Right lobe of liver (tissue), 4 donors: ENCODE measurements around the gene MICALL1.

Experiments
- POLR2A ChIP-seq: fragments of 450-650 bp; IDR thresholded peaks from one replicate; pipeline ENCODE4 v1.6.1; 2017; ENCODE audit warnings: antibody characterized with exemption, mild to moderate bottlenecking
- TF ChIP-seq, protein P1 (sequence below), 4 donors: fragments of 200-600 bp in 3 of 4; fragments of 450-650 bp in 1 of 4; IDR thresholded peaks; one replicate each; pipeline versions ENCODE4 v1.5.1 to v1.8.0; 2016 to 2022; ENCODE audit warnings: antibody characterized with exemption in 4 of 4, mild to moderate bottlenecking in 2 of 4
- donor health status: DM: no; HTN: no; CAD: no.
- donor health status: DM: no; HTN: no; CAD: no.
- donor health status: DM: no; HTN: yes; CAD: no.

DNA sequence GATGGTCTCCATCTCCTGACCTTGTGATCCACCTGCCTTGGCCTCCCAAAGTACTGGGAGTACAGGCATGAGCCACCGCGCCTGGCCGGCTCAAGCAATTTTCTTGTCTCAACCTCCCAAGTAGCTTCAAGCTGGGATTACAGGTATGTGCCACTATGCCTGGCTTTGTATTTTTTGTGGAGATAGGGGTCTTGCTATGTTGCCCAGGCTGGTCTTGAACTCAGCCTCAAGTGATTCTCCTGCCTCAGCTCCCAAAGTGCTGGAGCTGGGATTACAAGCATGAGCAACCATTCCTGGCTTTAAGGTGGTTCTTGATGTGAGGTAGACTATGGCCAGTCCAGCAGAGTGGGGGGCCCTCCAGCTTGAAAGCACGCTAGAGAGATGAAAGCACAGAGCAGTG, 55.0 kb downstream of the MICALL1 start:
- TF ChIP-seq POLR2A: no peak
- TF ChIP-seq, protein P1, sequence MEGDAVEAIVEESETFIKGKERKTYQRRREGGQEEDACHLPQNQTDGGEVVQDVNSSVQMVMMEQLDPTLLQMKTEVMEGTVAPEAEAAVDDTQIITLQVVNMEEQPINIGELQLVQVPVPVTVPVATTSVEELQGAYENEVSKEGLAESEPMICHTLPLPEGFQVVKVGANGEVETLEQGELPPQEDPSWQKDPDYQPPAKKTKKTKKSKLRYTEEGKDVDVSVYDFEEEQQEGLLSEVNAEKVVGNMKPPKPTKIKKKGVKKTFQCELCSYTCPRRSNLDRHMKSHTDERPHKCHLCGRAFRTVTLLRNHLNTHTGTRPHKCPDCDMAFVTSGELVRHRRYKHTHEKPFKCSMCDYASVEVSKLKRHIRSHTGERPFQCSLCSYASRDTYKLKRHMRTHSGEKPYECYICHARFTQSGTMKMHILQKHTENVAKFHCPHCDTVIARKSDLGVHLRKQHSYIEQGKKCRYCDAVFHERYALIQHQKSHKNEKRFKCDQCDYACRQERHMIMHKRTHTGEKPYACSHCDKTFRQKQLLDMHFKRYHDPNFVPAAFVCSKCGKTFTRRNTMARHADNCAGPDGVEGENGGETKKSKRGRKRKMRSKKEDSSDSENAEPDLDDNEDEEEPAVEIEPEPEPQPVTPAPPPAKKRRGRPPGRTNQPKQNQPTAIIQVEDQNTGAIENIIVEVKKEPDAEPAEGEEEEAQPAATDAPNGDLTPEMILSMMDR (IDR thresholded peaks at IDR 0.05): no peak
